PC-3 (cell line): Measurements from ENCODE around the gene RASL10B. TPM values are rescaled to one million over a fixed set of nuclear protein-coding genes. Genes with fewer than 3 reads are reported as not detected.

Experiments used
- ATAC-seq: fragments of 200-7000 bp; cut with Tn5 transposase; 2 replicates; pipeline ENCODE4 v1.9.1; 2020; ENCODE audit warnings: mild to moderate bottlenecking, moderate library complexity
- BruUV-seq: library from RNA; stranded (reverse); fragments of 400-500 nt; replicated peaks from 2 replicates; lab custom pipeline; 2021; lab: Mats Ljungman, UMichigan
- CTCF ChIA-PET: fragments of 300-600 bp; sonication (Branson Sonifier 250); formaldehyde crosslinking; loops from one replicate; lab custom pipeline; 2022; ENCODE audit warnings: antibody characterized with exemption; lab: Charles Lee
- POLR2A ChIA-PET: fragments of 300-600 bp; sonication (Branson Sonifier 250); formaldehyde crosslinking; loops from one replicate; lab custom pipeline; 2022; ENCODE audit warnings: antibody characterized with exemption; ENCODE audit not compliant: unreplicated experiment; lab: Charles Lee
- DNase-seq: peaks from one replicate; pipeline ENCODE4 v3.0.0-alpha.2; 2015
- H2AFZ ChIP-seq: fragments of 300-600 bp; sonication (generic); 2 replicates; pipeline ENCODE4 v1.6.0; 2016; ENCODE audit warnings: antibody characterized with exemption, low read length
- H3F3A ChIP-seq: fragments of 300-600 bp; sonication (generic); one replicate; pipeline ENCODE4 v1.6.0; 2017; ENCODE audit warnings: antibody characterized with exemption, low read length, control low read depth, mild to moderate bottlenecking; ENCODE audit not compliant: unreplicated experiment
- H3K27ac ChIP-seq: fragments of 300-600 bp; sonication (generic); 2 replicates; pipeline ENCODE4 v1.5.1; 2016; ENCODE audit warnings: mild to moderate bottlenecking, low read length
- H3K27me3 ChIP-seq: fragments of 300-600 bp; sonication (generic); 2 replicates; pipeline ENCODE4 v1.6.1; 2016; ENCODE audit warnings: low read length, mixed read lengths
- H3K36me3 ChIP-seq: fragments of 300-600 bp; sonication (generic); 2 replicates; pipeline ENCODE4 v1.6.1; 2016; ENCODE audit warnings: low read depth, mixed run types, low read length, mixed read lengths
- H3K4me1 ChIP-seq: fragments of 300-600 bp; sonication (generic); 2 replicates; pipeline ENCODE4 v1.5.1; 2016; ENCODE audit warnings: low read length; ENCODE audit not compliant: insufficient read depth
- H3K4me2 ChIP-seq: fragments of 300-600 bp; sonication (generic); 2 replicates; pipeline ENCODE4 v1.6.0; 2016; ENCODE audit warnings: low read length
- H3K4me3 ChIP-seq: fragments of 300-600 bp; sonication (generic); 2 replicates; pipeline ENCODE4 v1.5.1; 2016; ENCODE audit warnings: mild to moderate bottlenecking, low read length, mixed read lengths
- H3K79me2 ChIP-seq: fragments of 300-600 bp; sonication (generic); 2 replicates; pipeline ENCODE4 v1.6.1; 2017; ENCODE audit warnings: low read length, mixed read lengths
- H3K9ac ChIP-seq: fragments of 300-600 bp; sonication (generic); 2 replicates; pipeline ENCODE4 v1.6.0; 2016; ENCODE audit warnings: mild to moderate bottlenecking, low read length
- H3K9me2 ChIP-seq: fragments of 300-600 bp; sonication (generic); replicated peaks from 2 replicates; pipeline ENCODE4 v1.6.1; 2016; ENCODE audit warnings: mixed run types, low read length, mixed read lengths
- H3K9me3 ChIP-seq: fragments of 300-600 bp; sonication (generic); 2 replicates; pipeline ENCODE4 v1.6.1; 2016; ENCODE audit warnings: low read length, mixed read lengths
- H4K20me1 ChIP-seq: fragments of 300-600 bp; sonication (generic); 2 replicates; pipeline ENCODE4 v1.6.1; 2016; ENCODE audit warnings: low read length, mixed read lengths
- EZH2 ChIP-seq: fragments of 300-600 bp; sonication (generic); IDR thresholded peaks from one replicate; pipeline ENCODE4 v1.6.1; 2017; ENCODE audit warnings: antibody characterized with exemption, mild to moderate bottlenecking, low read length; ENCODE audit not compliant: unreplicated experiment
- EZH2phosphoT487 ChIP-seq: fragments of 300-600 bp; sonication (generic); IDR thresholded peaks from 2 replicates; pipeline ENCODE4 v1.6.1; 2018; ENCODE audit warnings: mild to moderate bottlenecking, antibody characterized with exemption, low read length, borderline replicate concordance
- intact Hi-C: fragments of 100-400 bp; cut with micrococcal nuclease; formaldehyde crosslinking; loops from 2 replicates; pipeline ENCODE4 v1.9.0; 2023
- total RNA-seq: library from RNA; depleted of rRNA; stranded (reverse); fragments of >200 nt; gene quantifications from 2 replicates; pipeline ENCODE4 v1.2.3, GENCODE V29; 2014
- TF ChIP-seq, protein P1 (sequence below): fragments of 300-600 bp; sonication (generic); conservative IDR thresholded peaks from 2 replicates; pipeline ENCODE4 v1.5.1; 2017; ENCODE audit warnings: antibody characterized with exemption, low read depth, mild to moderate bottlenecking, low read length

RASL10B gene
- total RNA-seq, 1 experiment from 2014 or later: 0.77 TPM

DNA sequence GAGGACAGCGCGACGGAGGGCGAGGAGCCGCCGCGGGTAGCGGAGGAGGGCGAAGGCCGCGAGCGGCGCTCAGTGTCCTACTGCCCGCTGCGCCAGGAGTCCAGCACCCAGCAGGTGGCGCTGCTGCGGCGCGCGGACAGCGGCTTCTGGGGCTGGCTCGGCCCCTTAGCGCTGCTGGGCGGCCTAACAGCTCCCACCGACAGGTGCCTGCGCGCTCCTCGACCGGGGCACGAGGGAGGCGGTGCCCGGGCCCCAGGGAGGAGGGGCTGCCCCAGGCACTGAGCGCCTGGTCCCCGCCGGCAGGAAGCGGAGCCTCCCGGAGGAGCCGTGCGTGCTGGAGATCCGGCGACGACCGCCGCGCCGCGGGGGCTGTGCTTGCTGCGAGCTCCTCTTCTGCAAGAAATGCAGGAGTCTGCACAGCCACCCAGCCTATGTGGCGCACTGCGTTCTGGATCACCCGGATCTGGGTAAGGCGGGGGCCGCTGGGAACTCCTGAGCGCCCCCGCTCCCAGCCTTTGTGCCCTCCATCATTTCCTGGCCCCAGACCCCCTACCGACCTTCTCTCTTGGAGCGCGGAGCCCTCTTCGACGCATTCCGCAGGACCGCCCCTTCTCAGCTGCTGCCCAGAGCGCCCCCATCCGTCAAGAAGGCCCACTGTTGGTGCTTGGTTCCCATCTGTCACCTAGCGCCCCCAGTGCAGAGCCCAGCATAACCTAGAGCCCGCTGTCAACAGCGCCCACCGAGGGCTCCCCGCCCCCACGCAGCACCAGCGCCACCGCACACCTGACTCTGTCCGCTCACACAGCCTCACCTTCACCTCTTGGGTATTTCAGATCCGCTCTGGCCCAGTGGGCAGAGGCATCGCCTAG is 32.9 kb downstream of the RASL10B start:
- ATAC-seq (peak; percentile 98), DNase-seq (peak; percentile 90)
- ChIA-PET POLR2A (interaction anchor here (1.3 kb wide), 1 partner anchor 45 kb away, joined by 6 read pairs; the partner anchor contains the start of gene TAF15), CTCF (interaction anchor here (0.5 to 1.8 kb wide), 15 partner anchors 15 to 1400 kb away, joined by 3 to 18 read pairs (median 4); partner anchors contain the start of gene TAF15)
- no peaks in the 10 kb centered on the region for H3K79me2 ChIP-seq
- no peaks in the 10 kb centered on the region for H3F3A ChIP-seq
- H3K9me3 ChIP-seq: no peaks in the 10 kb centered on the region
- H4K20me1 ChIP-seq: no peaks in the 10 kb centered on the region
- no peak overlapping the region for H3K27ac ChIP-seq
- peak overlapping the region; percentile 75 for H2AFZ ChIP-seq
- H3K4me2 ChIP-seq: peak overlapping the region; percentile 82
- intact Hi-C loops: no loop called here
- no peaks in the 10 kb centered on the region for H3K27me3 ChIP-seq
- H3K9me2 ChIP-seq: no peaks in the 10 kb centered on the region
- H3K4me1 ChIP-seq: 0 out of 2 replicates have a peak, but pooled peaks cover 3% of the 10 kb centered on the region
- H3K36me3 ChIP-seq: no peaks in the 10 kb centered on the region; the same call in 1 of the 2 replicates
- TF ChIP-seq, protein P1, sequence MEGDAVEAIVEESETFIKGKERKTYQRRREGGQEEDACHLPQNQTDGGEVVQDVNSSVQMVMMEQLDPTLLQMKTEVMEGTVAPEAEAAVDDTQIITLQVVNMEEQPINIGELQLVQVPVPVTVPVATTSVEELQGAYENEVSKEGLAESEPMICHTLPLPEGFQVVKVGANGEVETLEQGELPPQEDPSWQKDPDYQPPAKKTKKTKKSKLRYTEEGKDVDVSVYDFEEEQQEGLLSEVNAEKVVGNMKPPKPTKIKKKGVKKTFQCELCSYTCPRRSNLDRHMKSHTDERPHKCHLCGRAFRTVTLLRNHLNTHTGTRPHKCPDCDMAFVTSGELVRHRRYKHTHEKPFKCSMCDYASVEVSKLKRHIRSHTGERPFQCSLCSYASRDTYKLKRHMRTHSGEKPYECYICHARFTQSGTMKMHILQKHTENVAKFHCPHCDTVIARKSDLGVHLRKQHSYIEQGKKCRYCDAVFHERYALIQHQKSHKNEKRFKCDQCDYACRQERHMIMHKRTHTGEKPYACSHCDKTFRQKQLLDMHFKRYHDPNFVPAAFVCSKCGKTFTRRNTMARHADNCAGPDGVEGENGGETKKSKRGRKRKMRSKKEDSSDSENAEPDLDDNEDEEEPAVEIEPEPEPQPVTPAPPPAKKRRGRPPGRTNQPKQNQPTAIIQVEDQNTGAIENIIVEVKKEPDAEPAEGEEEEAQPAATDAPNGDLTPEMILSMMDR: peak; percentile 58
- TF ChIP-seq EZH2phosphoT487 (no peak), EZH2 (no peak)
- no TSS peak for BruUV-seq
- no peak overlapping the region for H3K9ac ChIP-seq
- H3K4me3 ChIP-seq: peak overlapping the region; percentile 51; the same call in 1 of the 2 replicates

DNA sequence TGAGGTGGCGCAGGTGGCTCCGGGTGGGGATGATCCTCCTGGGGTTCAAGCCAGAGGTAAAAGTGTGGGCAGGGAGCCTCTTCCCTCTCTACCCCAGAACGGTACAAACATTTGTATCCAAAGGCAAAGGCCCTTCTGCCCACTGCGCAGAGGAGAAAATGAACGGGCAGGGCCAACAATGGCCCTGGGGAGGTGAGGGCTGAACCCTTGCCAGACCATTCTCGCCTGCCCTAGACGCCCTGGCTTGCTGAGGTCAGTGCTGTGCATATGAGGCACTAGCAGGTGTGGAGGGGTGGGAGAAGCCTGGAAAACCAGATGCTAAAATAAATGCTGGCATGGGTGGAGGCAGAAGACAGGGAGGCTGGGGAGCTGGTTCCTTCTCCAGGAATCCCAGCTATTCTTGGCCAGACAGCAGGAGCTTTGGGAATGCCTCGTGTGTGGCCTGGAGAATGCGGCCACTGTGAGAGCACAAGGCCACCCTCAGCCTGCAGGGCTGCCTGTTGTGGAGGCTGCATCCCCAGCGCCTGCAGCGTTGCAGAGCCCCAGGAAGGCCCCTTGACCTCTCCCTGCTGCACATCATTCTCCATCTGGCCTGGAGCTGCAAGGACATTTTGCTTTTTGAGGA is 33.8 kb downstream of the RASL10B start:
- Histone ChIP-seq H2AFZ (no peak overlapping the region), H3K27ac (no peak overlapping the region), H3K9ac (no peak overlapping the region), H3K4me1 (0 out of 2 replicates have a peak, but pooled peaks cover 3% of the 10 kb centered on the region), H3K4me3 (no peak overlapping the region), H3K4me2 (no peak overlapping the region), H3F3A (no peaks in the 10 kb centered on the region), H3K9me3 (no peaks in the 10 kb centered on the region), H3K27me3 (no peaks in the 10 kb centered on the region), H3K36me3 (no peaks in the 10 kb centered on the region; the same call in 1 of the 2 replicates), H3K9me2 (no peaks in the 10 kb centered on the region), H4K20me1 (no peaks in the 10 kb centered on the region), H3K79me2 (no peaks in the 10 kb centered on the region)
- no peak for DNase-seq
- intact Hi-C loops: no loop called here
- ChIA-PET POLR2A (no interaction called here), CTCF (interaction anchor here (1.0 to 1.8 kb wide), 3 partner anchors 18 to 43 kb away, joined by 3 to 18 read pairs (median 4); partner anchors contain the start of gene TAF15)
- BruUV-seq: no TSS peak
- no peak for TF ChIP-seq EZH2phosphoT487
- no peak for ATAC-seq

DNA sequence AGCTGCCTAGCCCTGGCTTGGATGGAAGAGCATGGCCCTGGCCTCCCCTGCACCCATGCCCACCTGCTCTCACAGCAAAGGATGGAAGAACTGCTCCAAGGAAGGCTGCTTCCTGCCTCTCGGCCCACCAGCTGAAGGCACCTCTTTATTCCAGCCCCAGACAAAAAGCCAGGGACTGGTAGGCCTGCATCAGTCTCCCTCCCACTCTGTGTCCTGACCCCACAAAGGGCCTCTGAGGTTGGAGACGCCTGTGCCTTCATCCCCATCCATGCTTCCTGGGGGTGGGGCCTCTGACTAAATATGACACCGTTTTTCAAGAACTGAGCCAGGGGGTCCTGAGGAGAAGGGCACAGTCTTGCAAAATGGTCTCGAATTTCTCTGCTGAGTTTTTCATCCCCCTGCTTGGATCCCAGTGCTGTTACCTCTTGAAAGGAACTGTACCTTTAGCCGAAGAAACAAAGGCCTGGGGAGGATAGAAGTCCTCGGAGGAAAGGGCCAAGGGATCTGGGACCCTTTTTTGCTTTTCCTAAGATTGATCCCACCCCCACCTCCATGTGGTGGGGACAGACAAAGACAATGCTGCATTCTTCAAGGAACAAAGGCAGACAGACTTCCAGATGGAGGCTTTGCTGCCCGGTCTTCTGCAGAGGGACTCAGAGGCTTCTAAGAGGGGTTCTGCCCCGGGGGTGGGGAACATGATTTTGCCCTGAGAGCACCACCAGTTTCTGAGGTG is 34.5 kb downstream of the RASL10B start:
- DNase-seq: no peak
- H3K9ac ChIP-seq: no peak overlapping the region
- H2AFZ ChIP-seq: no peak overlapping the region
- no TSS peak for BruUV-seq
- H4K20me1 ChIP-seq: no peaks in the 10 kb centered on the region
- H3K4me3 ChIP-seq: no peak overlapping the region
- POLR2A ChIA-PET: no interaction called here
- no peaks in the 10 kb centered on the region for H3K79me2 ChIP-seq
- H3K4me2 ChIP-seq: no peak overlapping the region
- H3K9me2 ChIP-seq: no peaks in the 10 kb centered on the region
- H3K9me3 ChIP-seq: no peaks in the 10 kb centered on the region
- H3F3A ChIP-seq: no peaks in the 10 kb centered on the region
- no peak overlapping the region for H3K27ac ChIP-seq
- H3K27me3 ChIP-seq: no peaks in the 10 kb centered on the region
- H3K36me3 ChIP-seq: no peaks in the 10 kb centered on the region; the same call in 1 of the 2 replicates
- 0 out of 2 replicates have a peak, but pooled peaks cover 3% of the 10 kb centered on the region for H3K4me1 ChIP-seq
- no peak for TF ChIP-seq EZH2
- no peak for TF ChIP-seq EZH2phosphoT487
- TF ChIP-seq, protein P1: no peak
- ATAC-seq: no peak
- CTCF ChIA-PET: interaction anchor here (1.0 kb wide), 1 partner anchor 34 kb away, joined by 3 read pairs; no protein-coding TSS in a partner anchor
- intact Hi-C loops: no loop called here
